BJ (cell line): Measurements from ENCODE around the gene IGSF21. TPM values are rescaled to one million over a fixed set of nuclear protein-coding genes. Genes with fewer than 3 reads are reported as not detected.

Source experiments
- CTCF ChIA-PET: fragments of 350-600 bp; formaldehyde crosslinking; extraction: SDS; loops from one replicate; lab custom pipeline; 2021; ENCODE audit warnings: antibody characterized with exemption, inconsistent platforms; lab: Yijun Ruan, JAX
- POLR2A ChIA-PET: fragments of 300-600 bp; sonication (Branson Sonifier 250); formaldehyde crosslinking; extraction: SDS; loops from one replicate; lab custom pipeline; 2021; ENCODE audit warnings: antibody characterized with exemption; lab: Charles Lee
- DNase-seq: peaks from one replicate; pipeline ENCODE4 v3.0.0-alpha.2; 2011; ENCODE audit warnings: low read depth
- H3K27me3 ChIP-seq: 2 replicates; pipeline ENCODE4 v1.6.0; 2011; ENCODE audit warnings: low read length; ENCODE audit not compliant: control insufficient read depth, insufficient read depth
- H3K36me3 ChIP-seq: 2 replicates; pipeline ENCODE4 v1.5.1; 2011; ENCODE audit warnings: low read length; ENCODE audit not compliant: control insufficient read depth, insufficient read depth
- H3K4me3 ChIP-seq: 2 replicates; pipeline ENCODE4 v1.5.1; 2011; ENCODE audit warnings: low read depth, mild to moderate bottlenecking, control low read depth, low read length
- polyA plus RNA-seq: library from polyadenylated mRNA; depleted of rRNA; stranded (reverse); fragments of >200 nt; gene quantifications from 2 replicates; pipeline ENCODE4 v1.2.3, GENCODE V29; 2011
- TF ChIP-seq, protein P1 (sequence below): IDR thresholded peaks from 2 replicates; pipeline ENCODE4 v1.5.1; 2011; ENCODE audit warnings: low read depth, mild to moderate bottlenecking, control low read depth, inconsistent platforms, low read length, moderate library complexity; ENCODE audit not compliant: insufficient read depth

Gene IGSF21
- polyA plus RNA-seq, 1 experiment, result not detected

DNA sequence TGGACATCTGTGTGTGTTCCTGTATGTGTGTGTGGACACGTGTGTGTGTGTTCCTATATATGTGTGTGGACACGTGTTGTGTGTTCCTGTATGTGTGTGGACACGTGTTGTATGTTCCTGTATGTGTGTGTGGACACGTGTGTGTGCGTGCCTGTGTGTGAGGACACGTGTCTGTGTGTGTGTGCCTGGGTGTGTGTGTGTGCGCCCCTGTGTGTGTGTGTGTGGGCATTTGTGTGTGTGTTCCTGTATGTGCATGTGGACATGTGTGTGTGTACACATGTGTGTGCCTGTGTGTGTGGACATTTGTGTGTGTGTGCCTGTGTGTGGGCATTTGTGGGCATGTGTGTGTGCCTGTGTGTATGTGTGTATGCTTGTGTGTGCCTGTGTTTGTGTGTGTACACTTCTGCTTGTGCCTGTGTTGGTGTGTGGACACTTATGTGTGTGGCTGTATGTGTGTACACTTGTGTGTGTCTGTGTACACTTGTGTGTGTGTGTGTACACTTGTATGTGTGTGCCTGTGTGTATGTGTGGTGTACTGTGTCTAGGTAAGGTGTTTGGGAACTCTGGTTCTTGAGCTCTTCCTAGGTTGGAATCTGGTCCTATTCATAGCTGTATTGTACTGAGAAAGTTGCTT, 3.7 kb upstream of the IGSF21 start:
- no peaks in the 10 kb centered on the region for H3K36me3 ChIP-seq
- POLR2A ChIA-PET, result no interaction called here
- no peak overlapping the region for H3K4me3 ChIP-seq
- no peak for DNase-seq
- TF ChIP-seq, protein P1, sequence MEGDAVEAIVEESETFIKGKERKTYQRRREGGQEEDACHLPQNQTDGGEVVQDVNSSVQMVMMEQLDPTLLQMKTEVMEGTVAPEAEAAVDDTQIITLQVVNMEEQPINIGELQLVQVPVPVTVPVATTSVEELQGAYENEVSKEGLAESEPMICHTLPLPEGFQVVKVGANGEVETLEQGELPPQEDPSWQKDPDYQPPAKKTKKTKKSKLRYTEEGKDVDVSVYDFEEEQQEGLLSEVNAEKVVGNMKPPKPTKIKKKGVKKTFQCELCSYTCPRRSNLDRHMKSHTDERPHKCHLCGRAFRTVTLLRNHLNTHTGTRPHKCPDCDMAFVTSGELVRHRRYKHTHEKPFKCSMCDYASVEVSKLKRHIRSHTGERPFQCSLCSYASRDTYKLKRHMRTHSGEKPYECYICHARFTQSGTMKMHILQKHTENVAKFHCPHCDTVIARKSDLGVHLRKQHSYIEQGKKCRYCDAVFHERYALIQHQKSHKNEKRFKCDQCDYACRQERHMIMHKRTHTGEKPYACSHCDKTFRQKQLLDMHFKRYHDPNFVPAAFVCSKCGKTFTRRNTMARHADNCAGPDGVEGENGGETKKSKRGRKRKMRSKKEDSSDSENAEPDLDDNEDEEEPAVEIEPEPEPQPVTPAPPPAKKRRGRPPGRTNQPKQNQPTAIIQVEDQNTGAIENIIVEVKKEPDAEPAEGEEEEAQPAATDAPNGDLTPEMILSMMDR, result no peak
- CTCF ChIA-PET, result interaction anchor here (0.7 to 0.8 kb wide), 2 partner anchors 76 to 442 kb away, joined by 3 read pairs; no protein-coding TSS in a partner anchor
- peaks cover 19% of the 10 kb centered on the region for H3K27me3 ChIP-seq

DNA sequence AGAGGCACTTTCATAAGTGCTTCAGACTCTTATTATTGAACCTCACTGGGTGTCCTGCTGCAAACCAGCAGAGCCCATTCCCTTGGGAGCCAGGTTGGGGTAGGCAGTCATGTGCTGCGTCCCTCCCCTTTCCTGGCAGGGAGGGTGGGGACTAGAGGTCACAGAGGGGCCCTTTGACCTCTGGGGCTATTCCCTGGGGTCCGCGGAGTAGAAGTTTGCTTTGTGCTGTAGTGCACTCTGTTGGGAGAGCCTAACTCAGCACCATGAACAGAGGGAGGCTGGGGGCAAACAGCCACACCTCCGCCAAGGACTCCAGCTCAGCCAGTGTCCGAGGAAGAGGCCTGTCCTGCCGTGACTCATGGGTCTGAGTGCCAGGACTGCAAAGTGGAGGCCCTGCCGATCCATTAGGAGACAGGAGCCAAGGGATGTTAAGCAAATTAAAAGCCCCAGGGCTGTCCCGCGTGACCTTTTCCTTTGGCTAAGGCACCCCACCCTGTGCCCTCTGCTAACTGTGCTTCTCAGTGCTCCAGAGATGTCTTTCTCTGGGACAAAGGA, 3.0 kb upstream of the IGSF21 start:
- ChIA-PET POLR2A (no interaction called here), CTCF (interaction anchor here (0.7 to 0.8 kb wide), 2 partner anchors 76 to 443 kb away, joined by 3 read pairs; no protein-coding TSS in a partner anchor)
- no peak for DNase-seq
- Histone ChIP-seq H3K27me3 (peaks cover 25% of the 10 kb centered on the region), H3K36me3 (no peaks in the 10 kb centered on the region), H3K4me3 (no peak overlapping the region)
- TF ChIP-seq, protein P1, result no peak

DNA sequence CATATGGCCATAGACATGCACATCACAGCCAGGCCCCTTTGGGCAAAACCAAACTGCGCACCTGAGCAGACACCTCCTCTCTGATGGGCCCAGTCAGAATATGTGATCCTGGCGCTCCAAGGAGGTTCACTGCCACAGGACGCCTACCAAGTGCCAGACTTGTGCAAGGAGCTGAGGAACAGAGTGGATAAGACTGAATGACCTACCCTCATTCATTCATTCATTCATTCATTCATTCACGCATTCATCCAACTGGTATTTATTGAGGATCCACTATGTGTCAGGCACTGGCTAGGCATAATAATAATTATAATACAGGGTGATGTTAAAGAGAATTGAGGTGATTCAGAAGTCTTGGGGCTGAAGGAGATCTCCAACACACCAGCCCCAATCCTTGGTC, 2.4 kb upstream of the IGSF21 start:
- Histone ChIP-seq H3K4me3 (no peak overlapping the region), H3K36me3 (no peaks in the 10 kb centered on the region), H3K27me3 (peaks cover 29% of the 10 kb centered on the region)
- ChIA-PET CTCF (interaction anchor here (1.0 kb wide), 1 partner anchor 444 kb away, joined by 3 read pairs; no protein-coding TSS in a partner anchor), POLR2A (no interaction called here)
- DNase-seq, result no peak
- TF ChIP-seq, protein P1, result no peak

DNA sequence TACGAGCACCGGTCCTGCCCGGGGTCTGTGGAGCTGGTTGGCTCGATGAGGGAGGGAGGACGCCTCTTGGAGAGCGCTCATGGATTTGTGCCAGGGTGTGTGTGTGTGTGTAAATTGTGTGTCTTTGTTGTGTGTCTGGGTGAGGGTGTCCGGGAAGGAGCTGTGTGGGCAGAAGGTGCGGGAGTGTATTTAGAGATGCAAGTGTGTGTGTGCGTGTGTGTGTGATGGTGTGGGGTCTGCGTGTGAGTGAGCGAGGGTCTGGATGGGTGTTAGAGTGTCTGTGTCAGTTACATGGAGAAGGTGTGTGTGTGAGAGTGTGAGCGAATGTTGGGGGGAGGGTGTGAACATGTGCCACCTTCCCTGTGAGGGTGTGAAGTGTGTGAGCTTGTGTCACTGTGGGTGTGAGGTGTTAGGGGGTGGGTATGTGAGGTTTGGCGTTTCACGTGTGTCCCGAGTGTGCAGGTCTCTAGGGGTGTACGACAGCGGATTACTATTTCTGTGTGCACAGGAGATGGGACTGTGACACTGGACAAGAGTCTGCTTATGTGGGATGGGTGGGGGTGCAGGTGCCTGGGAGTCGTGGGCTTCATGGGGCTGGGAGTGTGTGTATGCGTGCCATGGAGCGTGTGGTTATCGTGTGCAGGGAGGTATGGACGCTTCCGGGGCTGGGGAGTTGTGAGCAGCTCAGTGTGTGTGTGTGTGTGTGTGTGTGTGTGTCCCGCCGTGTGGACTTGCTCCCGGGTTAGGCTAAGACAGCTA, 880 bp downstream of the IGSF21 start:
- no peak for DNase-seq
- Histone ChIP-seq H3K27me3 (peaks cover 47% of the 10 kb centered on the region), H3K4me3 (no peak overlapping the region), H3K36me3 (no peaks in the 10 kb centered on the region)
- TF ChIP-seq, protein P1, result no peak
- POLR2A ChIA-PET, result no interaction called here
- CTCF ChIA-PET, result interaction anchor here (2.1 kb wide), 1 partner anchor 8 kb away, joined by 8 read pairs; no protein-coding TSS in a partner anchor
